Fibroblast of villous mesenchyme (primary cell): ENCODE results near the gene OSBPL3. TPM values are rescaled to one million over a fixed set of nuclear protein-coding genes. Genes with fewer than 3 reads are reported as not detected.

ENCODE experiments used
- DNase-seq: peaks from one replicate; pipeline ENCODE4 v3.0.0-alpha.2; 2010; ENCODE audit warnings: low read depth
- H3K4me3 ChIP-seq: 2 replicates; pipeline ENCODE4 v1.5.1; 2011; ENCODE audit warnings: low read depth, mild to moderate bottlenecking, low read length
- total RNA-seq: library from RNA; depleted of rRNA; stranded (reverse); fragments of >200 nt; gene quantifications from 2 replicates; pipeline ENCODE4 v1.2.3, GENCODE V29; 2012
- TF ChIP-seq, protein P1 (sequence below): IDR thresholded peaks from 2 replicates; pipeline ENCODE4 v1.5.1; 2012; ENCODE audit warnings: low read depth, mild to moderate bottlenecking, low read length; ENCODE audit not compliant: insufficient read depth

Gene OSBPL3
- total RNA-seq, 1 donor = 39.3 TPM

GRCh38 chr7:24748521-24748920 is 231.5 kb downstream of the OSBPL3 start:
- TF ChIP-seq, protein P1, sequence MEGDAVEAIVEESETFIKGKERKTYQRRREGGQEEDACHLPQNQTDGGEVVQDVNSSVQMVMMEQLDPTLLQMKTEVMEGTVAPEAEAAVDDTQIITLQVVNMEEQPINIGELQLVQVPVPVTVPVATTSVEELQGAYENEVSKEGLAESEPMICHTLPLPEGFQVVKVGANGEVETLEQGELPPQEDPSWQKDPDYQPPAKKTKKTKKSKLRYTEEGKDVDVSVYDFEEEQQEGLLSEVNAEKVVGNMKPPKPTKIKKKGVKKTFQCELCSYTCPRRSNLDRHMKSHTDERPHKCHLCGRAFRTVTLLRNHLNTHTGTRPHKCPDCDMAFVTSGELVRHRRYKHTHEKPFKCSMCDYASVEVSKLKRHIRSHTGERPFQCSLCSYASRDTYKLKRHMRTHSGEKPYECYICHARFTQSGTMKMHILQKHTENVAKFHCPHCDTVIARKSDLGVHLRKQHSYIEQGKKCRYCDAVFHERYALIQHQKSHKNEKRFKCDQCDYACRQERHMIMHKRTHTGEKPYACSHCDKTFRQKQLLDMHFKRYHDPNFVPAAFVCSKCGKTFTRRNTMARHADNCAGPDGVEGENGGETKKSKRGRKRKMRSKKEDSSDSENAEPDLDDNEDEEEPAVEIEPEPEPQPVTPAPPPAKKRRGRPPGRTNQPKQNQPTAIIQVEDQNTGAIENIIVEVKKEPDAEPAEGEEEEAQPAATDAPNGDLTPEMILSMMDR = no peak
- no peak for DNase-seq
- no peak overlapping the region for H3K4me3 ChIP-seq

Other genes with a start within 250 kb of the OSBPL3 start
- gene GSDME, start 222.7 kb downstream of the OSBPL3 start, total RNA-seq = 46.4 and 70.8 TPM in 2 replicates
- 29.6 and 40.2 TPM in 2 replicates for gene CYCS, start 145.1 kb upstream of the OSBPL3 start, total RNA-seq
- not detected in 2 replicates for gene NPVF, start 248.3 kb upstream of the OSBPL3 start, total RNA-seq